GM21528 (cell line): ENCODE results near the gene FCN3.

Experiments
- ATAC-seq: cut with Tn5 transposase; IDR thresholded peaks from one replicate; pipeline ENCODE4 v1.9.1; 2021; ENCODE audit warnings: mild to moderate bottlenecking, moderate library complexity; ENCODE audit not compliant: unreplicated experiment, low FRiP score

FCN3 gene

DNA sequence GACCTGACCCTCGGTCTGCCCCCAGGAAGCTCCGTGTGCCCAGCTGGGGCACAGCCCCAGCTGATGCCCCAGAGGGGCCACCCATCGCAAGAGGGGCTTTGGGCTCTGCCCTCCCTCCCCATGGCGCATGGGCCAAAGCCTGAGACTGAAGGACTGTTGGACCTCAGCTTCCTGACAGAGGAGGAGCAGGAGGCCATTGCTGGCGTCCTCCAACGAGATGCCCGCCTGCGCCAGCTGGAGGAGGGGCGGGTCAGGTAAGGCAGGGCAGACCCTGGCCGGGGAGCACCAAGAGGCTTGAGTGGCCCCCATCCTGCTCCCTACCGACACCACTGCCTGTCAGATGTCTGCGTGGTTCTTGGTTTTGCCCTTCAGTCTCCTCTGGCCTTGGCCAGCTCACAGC lies 29.4 kb downstream of the FCN3 start:
- ATAC-seq: no peak

GRCh38 chr1:27343639-27344025 lies 31.0 kb downstream of the FCN3 start:
- ATAC-seq: no peak

GRCh38 chr1:27342778-27343638 lies 31.6 kb downstream of the FCN3 start:
- ATAC-seq: no peak

DNA sequence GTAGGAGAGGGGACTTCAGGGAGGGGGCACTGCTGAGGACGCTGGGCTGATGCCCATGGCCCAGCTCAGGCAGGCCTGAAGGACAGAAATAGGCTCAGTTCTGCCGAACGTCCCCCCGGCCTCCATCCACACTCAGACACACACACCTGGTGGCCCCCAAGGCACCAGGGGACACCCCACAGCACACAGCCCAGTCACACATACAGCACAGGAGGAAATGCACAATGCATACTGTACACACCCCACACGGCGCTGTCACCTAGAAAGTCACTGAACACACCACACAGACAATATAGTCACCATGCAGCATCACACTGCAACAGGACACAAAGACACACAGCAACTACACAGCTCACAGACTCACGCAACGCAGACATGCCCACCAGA lies 32.2 kb downstream of the FCN3 start:
- ATAC-seq: no peak

DNA sequence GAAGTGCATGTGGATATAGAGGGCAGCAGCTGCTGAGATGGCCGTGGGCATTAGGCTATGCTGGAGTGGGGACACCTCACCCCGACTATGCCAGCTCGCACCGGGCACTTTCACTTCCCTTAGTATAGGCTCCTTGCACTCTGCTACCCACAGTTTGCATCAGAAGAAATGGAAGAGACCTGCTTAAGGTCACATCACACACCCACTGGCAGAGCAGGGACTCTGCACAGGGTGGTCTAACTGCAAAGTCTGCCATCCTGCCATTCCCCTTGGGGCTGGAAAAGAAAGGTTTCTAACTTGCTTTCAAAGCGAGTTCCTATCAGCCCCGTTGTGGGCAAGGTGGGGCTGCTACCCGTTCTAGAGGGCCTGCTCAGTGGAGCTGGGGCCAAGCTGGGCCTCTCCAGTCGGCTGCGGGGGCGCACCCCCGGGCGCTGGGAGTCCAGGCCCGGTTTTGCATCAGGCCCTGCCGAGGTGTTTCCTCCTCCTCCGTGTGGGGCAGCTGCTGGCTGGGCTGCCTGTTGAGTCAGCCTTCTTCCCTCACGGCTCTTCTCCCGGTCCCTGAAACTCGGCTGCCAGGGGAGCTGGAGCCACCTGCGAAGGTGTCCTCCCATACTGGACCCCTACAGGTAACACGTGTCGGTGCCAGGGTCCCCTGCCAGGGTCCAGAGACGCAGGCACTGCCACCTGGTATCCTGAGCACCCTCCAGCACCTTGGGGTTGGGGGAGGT lies 32.9 kb downstream of the FCN3 start, which contains the start of gene SYTL1:
TSS of gene SYTL1 (plus strand) at position 498 of the 728 bp plus-strand sequence. CDS start 3,313 bp downstream, outside the sequence.
- ATAC-seq: peak; percentile 50

GRCh38 chr1:27339213-27339612 lies 35.4 kb downstream of the FCN3 start:
- ATAC-seq: no peak

DNA sequence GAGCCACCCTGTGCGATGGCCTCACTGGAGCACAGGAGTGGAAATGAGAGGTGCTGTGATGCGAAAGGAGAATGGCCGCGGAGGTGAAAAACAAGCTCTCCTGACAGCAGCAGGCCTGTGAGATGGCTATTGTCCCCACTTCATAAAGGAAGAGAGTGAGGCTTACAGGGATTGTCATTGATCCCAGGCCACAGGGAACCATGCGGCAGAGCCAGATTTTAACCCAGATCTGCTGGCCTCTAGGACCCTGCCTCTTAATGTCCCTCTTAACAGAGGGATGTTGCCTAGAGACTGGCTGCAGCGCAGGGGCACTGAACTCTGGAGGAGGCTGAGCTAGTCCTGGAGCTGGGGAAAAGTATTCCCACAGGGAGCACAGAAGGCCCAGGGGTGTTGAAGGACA lies 35.9 kb downstream of the FCN3 start:
- no peak for ATAC-seq

DNA sequence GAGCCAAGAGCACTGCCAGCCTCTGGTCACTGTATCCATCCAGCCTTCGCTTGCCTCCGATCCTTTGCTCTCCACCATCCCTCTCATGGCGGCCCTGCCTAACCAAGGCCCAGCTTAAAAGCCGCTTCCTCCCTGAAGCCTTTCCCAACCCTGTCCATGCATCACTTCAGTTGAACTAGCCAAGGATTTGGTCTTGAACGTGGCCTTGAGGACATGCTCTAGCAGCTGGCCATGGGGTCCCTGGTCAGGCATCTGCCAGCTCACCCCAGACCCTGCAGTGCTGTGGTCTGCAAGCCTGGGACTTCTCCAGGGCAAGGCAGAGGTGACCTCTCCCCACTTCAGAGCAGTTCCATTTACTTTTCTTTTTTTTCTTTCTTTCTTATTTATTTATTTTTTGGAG lies 37.9 kb downstream of the FCN3 start:
- ATAC-seq: no peak

GRCh38 chr1:27335506-27336422 lies 38.9 kb downstream of the FCN3 start:
- ATAC-seq: no peak

GRCh38 chr1:27333717-27334279 lies 40.8 kb downstream of the FCN3 start:
- no peak for ATAC-seq

DNA sequence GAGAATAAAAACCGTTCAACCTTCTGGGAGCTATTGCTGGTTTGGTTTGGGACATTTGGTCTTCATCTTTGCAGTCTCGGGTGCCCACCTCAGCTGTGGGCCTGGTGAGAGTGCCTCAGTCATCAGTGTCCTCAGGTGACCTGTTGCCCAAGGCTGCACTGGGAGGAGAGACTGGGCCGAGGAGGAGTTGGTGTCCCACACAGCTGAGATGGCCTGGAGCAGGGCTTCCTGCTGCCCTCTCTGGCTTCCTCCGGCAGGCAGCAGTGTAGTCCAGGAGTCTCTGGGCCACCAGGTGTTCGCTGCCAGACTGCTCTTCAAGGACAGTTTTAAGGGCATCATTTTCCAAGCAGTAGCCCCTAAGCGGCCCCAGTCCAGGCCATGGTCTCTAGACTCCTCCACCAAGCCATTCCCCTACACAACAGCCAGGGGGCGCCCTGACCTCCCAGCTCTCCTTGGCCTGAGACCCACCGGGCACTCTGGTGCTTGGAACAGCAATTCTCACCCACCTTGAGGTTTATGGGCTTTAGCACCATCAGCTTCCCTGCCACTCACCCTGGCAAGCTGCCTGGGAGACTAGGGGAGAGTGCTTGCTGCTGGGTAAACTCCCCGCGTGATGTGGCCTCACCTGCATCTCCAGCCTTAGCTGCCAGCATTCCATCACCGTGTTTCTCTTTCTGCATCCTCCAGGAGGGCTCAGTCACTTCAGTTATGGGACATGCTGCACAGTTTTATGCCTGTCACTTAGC lies 41.9 kb downstream of the FCN3 start:
- ATAC-seq: no peak

DNA sequence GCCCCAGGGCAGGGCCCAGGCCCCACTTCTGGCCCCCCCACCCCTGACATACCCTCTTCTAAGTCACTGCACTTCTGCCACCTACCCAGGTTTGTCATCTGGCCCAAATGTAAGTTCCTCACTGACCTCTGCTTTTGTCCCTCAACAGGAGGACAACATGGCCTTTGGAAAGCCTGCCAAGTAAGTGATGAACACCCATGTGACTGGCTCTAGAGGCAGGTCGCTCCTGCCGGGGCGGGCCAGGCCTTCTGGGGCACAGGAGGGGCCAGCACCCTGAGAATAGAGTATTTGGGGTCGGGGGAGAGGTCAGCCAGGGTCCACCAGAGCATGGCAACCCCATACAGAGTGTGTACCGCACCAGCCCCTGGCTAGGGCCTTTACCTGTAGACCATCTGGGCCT lies 42.7 kb downstream of the FCN3 start:
- ATAC-seq: no peak

GRCh38 chr1:27331426-27331825 lies 43.2 kb downstream of the FCN3 start:
- no peak for ATAC-seq

GRCh38 chr1:27330786-27331185 lies 43.8 kb downstream of the FCN3 start:
- no peak for ATAC-seq

DNA sequence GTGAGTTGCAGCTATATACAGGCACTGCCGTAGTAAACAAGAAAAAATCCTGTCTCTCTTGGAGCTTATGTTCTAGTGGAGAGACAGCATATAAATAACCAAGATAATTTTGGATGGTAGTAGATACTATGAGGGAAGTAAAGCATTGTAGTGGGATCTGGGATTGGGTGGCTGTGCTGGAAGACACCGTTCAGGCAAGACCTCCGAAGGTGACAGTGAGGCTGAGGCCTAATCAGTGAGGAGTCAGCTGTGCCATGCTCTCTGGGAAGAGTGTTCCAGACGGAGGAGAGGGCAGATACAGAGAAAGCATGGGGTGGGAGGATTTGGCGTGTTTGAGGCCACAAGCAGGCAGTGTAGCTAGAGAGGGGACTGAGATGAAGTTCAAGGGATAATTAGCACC lies 46.7 kb downstream of the FCN3 start:
- ATAC-seq: no peak

- ATAC-seq: no peak
Observed at GRCh38 chr1:27325286-27325685, 49.3 kb downstream of the FCN3 start.

GRCh38 chr1:27322569-27323240 lies 51.9 kb downstream of the FCN3 start:
- ATAC-seq: peak; percentile 13

GRCh38 chr1:27321813-27322568 lies 52.6 kb downstream of the FCN3 start, which contains the start of gene TMEM222:
TMEM222 (plus strand) TSS chr1:27322163; CDS start chr1:27322198, 35 bp downstream.
- ATAC-seq: peak; percentile 91
